GM12892 (cell line): Measurements from ENCODE around the gene OPN1MW.
"Not testable (repeated sequence)": the region's sequence is repeated elsewhere in the genome, so short reads cannot be mapped to it uniquely, and the experiment has no call there.

Experiments used
- POLR2A ChIP-seq: IDR thresholded peaks from 2 replicates; pipeline ENCODE4 v1.6.1; 2011; ENCODE audit warnings: low read depth, low read length, control low read depth
- TAF1 ChIP-seq: IDR thresholded peaks from 2 replicates; pipeline ENCODE4 v1.6.1; 2011; ENCODE audit warnings: low read depth, mild to moderate bottlenecking, control low read depth, low read length, borderline replicate concordance

- not testable (repeated sequence) for TF ChIP-seq POLR2A, TAF1
Measured at GRCh38 chrX:154211057-154211456, 28.7 kb downstream of the OPN1MW start.
